Adrenal gland (tissue), 12 donors: ENCODE data around the gene ARAP1. TPM values are rescaled to one million over a fixed set of nuclear protein-coding genes. Genes with fewer than 3 reads are reported as not detected.

Source experiments
- DNase-seq, 7 donors: peaks; one replicate each; pipeline ENCODE4 v3.0.0-alpha.2; 2019 to 2020
- H3K27ac ChIP-seq, 5 donors: fragments of 200-600 bp; sonication (generic) in 4 of 5; 1 replicate in 3 of 5; 2 replicates in 2 of 5; pipeline versions ENCODE4 v1.5.1 to v1.8.0; 2016 to 2020; ENCODE audit warnings: mild to moderate bottlenecking in 1 of 5
- H3K27me3 ChIP-seq: fragments of 200-600 bp; 2 replicates; pipeline ENCODE4 v1.8.0; 2021
- H3K36me3 ChIP-seq, 2 donors: fragments of 200-600 bp; replicated peaks in 1 of 2; 1 replicate in 1 of 2; 2 replicates in 1 of 2; pipeline versions ENCODE4 v1.5.1 to v1.8.0; 2018 to 2022
- H3K4me1 ChIP-seq, 2 donors: fragments of 200-600 bp; replicated peaks in 1 of 2; 1 replicate in 1 of 2; 2 replicates in 1 of 2; pipeline versions ENCODE4 v1.5.1 to v1.8.0; 2018 to 2021
- H3K4me3 ChIP-seq, 4 donors: fragments of 200-600 bp; sonication (generic) in 3 of 4; one replicate each; pipeline ENCODE4 v1.5.1; 2016 to 2018
- H3K9me3 ChIP-seq, 3 donors: fragments of 200-600 bp; sonication (generic) in 1 of 3; replicated peaks in 1 of 3; 1 replicate in 2 of 3; 2 replicates in 1 of 3; pipeline versions ENCODE4 v1.5.1 to v1.8.0; 2016 to 2021
- POLR2A ChIP-seq, 2 donors: fragments of 450-650 bp; IDR thresholded peaks; one replicate each; pipeline ENCODE4 v1.6.1; 2017; ENCODE audit warnings: antibody characterized with exemption in 2 of 2, mild to moderate bottlenecking in 2 of 2, moderate library complexity in 1 of 2
- WGBS, 4 donors: extraction: QIAGEN DNeasy Blood & Tissue Kit in 2 of 4; methylation state at CpG; one replicate each; pipeline versions ENCODE4 v1.1.5 to v1.1.7; 2013 to 2017; 5-methylcytosine and 5-hydroxymethylcytosine counted together
- intact Hi-C, 2 donors: fragments of 100-400 bp; cut with DNase I; formaldehyde crosslinking; loops; one replicate each; pipeline versions ENCODE4 v1.14.1 to v1.15.0; 2022 to 2023
- polyA plus RNA-seq, 3 donors: library from polyadenylated mRNA; stranded (reverse); fragments of 200-250 nt in 2 of 3; fragments of 350-450 nt in 1 of 3; fragmentation: Illumina TruSeq in 1 of 3; extraction: RNeasy Lipid Tissue Mini Kit (QIAGEN cat#74804) in 1 of 3; gene quantifications; one replicate each; pipeline ENCODE4 v1.2.3, GENCODE V29; 2013 to 2014
- total RNA-seq, 9 donors: library from RNA; depleted of rRNA in 4 of 9; stranded (reverse); fragments of >200 nt in 4 of 9; fragments of 120-200 nt in 1 of 9; fragmentation: NEBNext Ultra II Directional in 1 of 9; extraction: Animal tissue kit (Norgen Biotek cat#: 25700) in 1 of 9; gene quantifications; one replicate each; pipeline versions ENCODE4 v1.1.0 to v1.2.4, GENCODE V29; 2013 to 2023
- TF ChIP-seq, protein P1 (sequence below), 6 experiments: fragments of 450-650 bp in 4 of 6; fragments of 200-600 bp in 2 of 6; sonication (generic) in 1 of 6; IDR thresholded peaks; 1 replicate in 5 of 6; 2 replicates in 1 of 6; pipeline versions ENCODE4 v1.5.1 to v1.8.0; 2016 to 2021; ENCODE audit warnings: antibody characterized with exemption in 6 of 6, mild to moderate bottlenecking in 2 of 6, moderate library complexity in 1 of 6
- donor health status: healthy with polysubstance abuse.
- donor health status: Bipolar disorder and iron deficiency.
- donor health status: DM: yes; HTN: yes; CAD: no.
- donor health status: DM: no; HTN: no; CAD: no.
- donor health status: DM: no; HTN: no; CAD: no.
- donor health status: DM: yes; HTN: yes; CAD: no.

ARAP1 gene
- total and polyA plus RNA-seq, 12 donors: 30.0 to 217 (median 149) TPM

DNA sequence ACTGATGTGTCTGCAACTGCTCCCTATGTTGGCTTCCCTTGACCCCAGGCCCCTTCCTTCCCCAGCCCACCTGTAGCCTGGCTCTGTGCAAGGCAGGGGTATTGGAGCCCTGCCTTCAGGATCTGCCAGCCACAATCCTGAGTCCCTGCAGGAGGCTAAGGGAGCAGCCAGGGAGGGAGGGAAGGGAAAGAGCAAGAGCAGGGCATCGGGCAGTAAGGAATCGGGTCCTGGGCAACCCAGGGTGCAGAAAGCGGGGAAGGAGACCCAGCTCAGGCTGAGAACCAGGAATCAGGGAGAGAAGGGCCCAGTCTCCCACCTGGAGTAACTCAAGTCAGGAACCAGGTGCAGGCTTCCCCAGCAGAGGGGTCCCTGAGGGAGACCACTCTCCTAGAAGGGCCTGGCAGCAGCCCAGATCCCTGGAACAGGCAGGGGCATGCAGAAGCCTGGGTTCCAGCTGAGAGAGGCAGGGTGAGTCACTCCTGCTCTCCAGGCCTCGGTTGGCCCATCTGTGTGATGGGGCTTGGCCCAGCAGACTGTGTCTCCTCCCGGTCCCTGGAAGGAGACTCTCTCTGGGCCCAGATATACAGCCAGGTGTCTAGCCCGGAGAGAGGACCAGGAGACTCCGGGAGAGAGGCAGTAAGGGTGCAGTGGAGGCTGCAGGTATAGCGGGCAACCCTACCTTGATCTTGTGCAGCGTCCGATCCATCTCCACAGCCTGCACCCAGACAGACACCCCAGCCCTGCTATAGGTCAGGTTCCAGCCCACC is 28.3 kb upstream of the ARAP1 start:
- 45 to 79% (median 67%) methylated on average over 3 to 10 of the region's 10 CpGs for WGBS, 4 donors
- H3K27ac ChIP-seq: peak overlapping the region; percentile 33 to 92 (median 88)

DNA sequence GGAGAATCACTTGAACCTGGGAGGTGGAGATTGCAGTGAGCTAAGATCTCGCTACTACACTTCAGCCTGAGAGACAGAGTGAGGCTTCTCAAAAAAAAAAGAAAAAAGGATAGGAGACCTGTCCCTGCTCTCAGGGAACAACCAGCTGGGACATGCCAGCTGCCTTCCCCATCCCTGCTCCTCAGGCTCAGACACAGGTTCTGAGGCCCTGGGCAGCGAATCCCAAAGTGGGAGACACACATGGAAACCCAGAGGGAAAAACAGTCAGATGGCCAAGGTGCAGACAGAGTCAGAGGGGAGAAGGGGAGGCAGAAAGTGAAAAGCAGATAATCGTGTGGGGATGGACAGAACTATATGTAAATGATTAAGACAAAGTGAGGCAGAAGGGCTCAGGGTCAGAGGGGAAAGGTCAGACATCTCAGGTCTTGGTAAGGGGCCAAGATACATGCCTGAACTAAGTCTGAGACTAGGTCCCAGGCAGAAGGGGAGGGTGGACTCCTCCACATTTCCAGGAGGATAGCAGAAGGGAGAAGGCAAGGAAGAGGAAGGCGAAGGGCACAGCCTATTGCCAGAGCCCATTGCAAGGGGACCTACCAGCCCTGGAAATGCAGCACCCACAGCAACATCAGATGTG is 27.4 kb upstream of the ARAP1 start:
- no peak for DNase-seq
- TF ChIP-seq, protein P1, sequence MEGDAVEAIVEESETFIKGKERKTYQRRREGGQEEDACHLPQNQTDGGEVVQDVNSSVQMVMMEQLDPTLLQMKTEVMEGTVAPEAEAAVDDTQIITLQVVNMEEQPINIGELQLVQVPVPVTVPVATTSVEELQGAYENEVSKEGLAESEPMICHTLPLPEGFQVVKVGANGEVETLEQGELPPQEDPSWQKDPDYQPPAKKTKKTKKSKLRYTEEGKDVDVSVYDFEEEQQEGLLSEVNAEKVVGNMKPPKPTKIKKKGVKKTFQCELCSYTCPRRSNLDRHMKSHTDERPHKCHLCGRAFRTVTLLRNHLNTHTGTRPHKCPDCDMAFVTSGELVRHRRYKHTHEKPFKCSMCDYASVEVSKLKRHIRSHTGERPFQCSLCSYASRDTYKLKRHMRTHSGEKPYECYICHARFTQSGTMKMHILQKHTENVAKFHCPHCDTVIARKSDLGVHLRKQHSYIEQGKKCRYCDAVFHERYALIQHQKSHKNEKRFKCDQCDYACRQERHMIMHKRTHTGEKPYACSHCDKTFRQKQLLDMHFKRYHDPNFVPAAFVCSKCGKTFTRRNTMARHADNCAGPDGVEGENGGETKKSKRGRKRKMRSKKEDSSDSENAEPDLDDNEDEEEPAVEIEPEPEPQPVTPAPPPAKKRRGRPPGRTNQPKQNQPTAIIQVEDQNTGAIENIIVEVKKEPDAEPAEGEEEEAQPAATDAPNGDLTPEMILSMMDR (IDR thresholded peaks at IDR 0.05): no peak
- no peak for TF ChIP-seq POLR2A (IDR thresholded peaks at IDR 0.05)
- H3K4me1 ChIP-seq: peaks cover 54 to 74% of the 10 kb centered on the region in 2 donors
- 76 to 80% (median 78%) methylated on average over 4 of the region's 4 CpGs for WGBS, 4 donors
- H3K9me3 ChIP-seq: no peaks in the 10 kb centered on the region
- no peaks in the 10 kb centered on the region for H3K27me3 ChIP-seq
- peak overlapping the region in 1 of 4 donors; percentile 86 for H3K4me3 ChIP-seq
- peak overlapping the region in 4 of 5 donors; percentile 6 to 92 (median 88) for H3K27ac ChIP-seq
- no peaks in the 10 kb centered on the region for H3K36me3 ChIP-seq
- intact Hi-C loops: loop anchor here in 1 of 2 donors (5.0 kb wide), 1 partner anchor 52 kb away; no protein-coding TSS in a partner anchor

More for the DNA sequence above, 28.3 kb upstream of the ARAP1 start:
- TF ChIP-seq, protein P1 (IDR thresholded peaks at IDR 0.05): no peak
- no peak for TF ChIP-seq POLR2A (IDR thresholded peaks at IDR 0.05)
- DNase-seq: peak in 1 of 7 donors; percentile 47
- Histone ChIP-seq H3K9me3 (no peaks in the 10 kb centered on the region), H3K4me3 (peak overlapping the region in 3 of 4 donors; percentile 41 to 86 (median 77)), H3K27me3 (no peaks in the 10 kb centered on the region), H3K4me1 (peaks cover 47 to 65% of the 10 kb centered on the region in 2 donors), H3K36me3 (no peaks in the 10 kb centered on the region)
- intact Hi-C loops: loop anchor here in 1 of 2 donors (5.0 kb wide), 1 partner anchor 53 kb away; no protein-coding TSS in a partner anchor

DNA sequence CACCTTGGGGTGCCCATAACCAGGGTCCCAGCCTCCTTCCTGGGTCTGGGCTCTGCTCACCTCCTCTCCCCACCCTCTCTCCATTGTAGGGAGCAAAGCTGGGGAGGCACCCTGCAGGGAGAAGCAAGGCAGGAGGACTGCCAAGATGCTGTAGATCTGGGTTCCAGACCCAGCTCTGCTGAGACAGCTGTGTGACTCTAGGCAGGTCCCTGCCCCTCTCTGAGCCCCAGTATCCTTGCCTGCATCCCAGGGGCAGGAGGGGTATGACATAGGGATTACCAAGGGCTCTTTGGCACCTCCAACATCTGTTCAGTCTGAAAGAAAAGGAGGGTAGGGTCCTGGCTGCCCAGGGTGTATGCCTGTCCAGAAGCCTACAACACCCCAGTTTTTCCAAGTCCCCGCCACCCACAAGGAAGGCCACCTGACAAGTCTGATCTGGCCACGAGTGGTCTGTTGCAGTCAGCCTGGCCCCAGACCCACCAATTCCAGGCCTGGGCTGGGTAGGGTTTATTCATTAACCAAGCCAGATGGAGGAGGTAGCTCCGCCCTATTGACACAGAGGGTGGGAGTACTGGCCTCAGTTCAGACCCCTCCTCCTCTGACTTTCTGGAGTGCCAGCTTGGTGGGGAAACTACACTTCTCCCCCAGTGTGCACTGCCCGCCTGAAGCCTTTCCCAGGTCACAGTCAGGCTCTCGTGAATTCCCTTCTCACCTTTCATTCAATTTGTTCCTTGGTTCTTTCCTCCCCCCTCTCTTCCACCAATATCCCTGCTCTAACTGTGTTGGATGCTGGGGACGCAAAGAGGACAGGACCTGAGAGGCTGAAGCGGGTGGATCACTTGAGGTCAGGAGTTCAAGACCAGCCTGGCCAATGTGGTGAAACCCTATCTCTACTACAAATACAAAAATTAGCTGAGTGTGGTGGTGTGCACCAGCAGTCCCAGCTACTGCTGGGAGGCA is 26.6 kb upstream of the ARAP1 start:
- Histone ChIP-seq H3K27ac (peak overlapping the region; percentile 61 to 92 (median 88)), H3K36me3 (no peaks in the 10 kb centered on the region), H3K27me3 (no peaks in the 10 kb centered on the region), H3K9me3 (no peaks in the 10 kb centered on the region), H3K4me1 (peaks cover 62 to 82% of the 10 kb centered on the region in 2 donors), H3K4me3 (no peak overlapping the region)
- intact Hi-C loops: no loop called here
- TF ChIP-seq, protein P1 (IDR thresholded peaks at IDR 0.05): no peak
- TF ChIP-seq POLR2A (IDR thresholded peaks at IDR 0.05): no peak
- 87 to 95% (median 92%) methylated on average over 5 to 7 of the region's 7 CpGs for WGBS, 4 donors
- DNase-seq: no peak
